GM12874 (cell line): ENCODE results near the gene ATXN7L1.

Experiments
- CTCF ChIP-seq: IDR thresholded peaks from 2 replicates; pipeline ENCODE4 v1.5.1; 2011; ENCODE audit warnings: low read depth, mild to moderate bottlenecking, control low read depth, low read length, moderate library complexity; ENCODE audit not compliant: insufficient read depth

The ATXN7L1 gene

GRCh38 chr7:105887569-105888189 is 11.3 kb upstream of the ATXN7L1 start:
- no peak for TF ChIP-seq CTCF

- TF ChIP-seq CTCF, result no peak
Observed at GRCh38 chr7:105886776-105887175, 10.4 kb upstream of the ATXN7L1 start.

GRCh38 chr7:105885387-105886111 is 9.2 kb upstream of the ATXN7L1 start:
- no peak for TF ChIP-seq CTCF

GRCh38 chr7:105881439-105881838 is 5.0 kb upstream of the ATXN7L1 start:
- TF ChIP-seq CTCF, result no peak

GRCh38 chr7:105880571-105881330 is 4.4 kb upstream of the ATXN7L1 start:
- no peak for TF ChIP-seq CTCF

- TF ChIP-seq CTCF, result no peak
Observed at GRCh38 chr7:105879782-105880181, 3.4 kb upstream of the ATXN7L1 start.

GRCh38 chr7:105878746-105879605 is 2.6 kb upstream of the ATXN7L1 start:
- no peak for TF ChIP-seq CTCF
